Fibroblast of mammary gland (primary cell): ENCODE results near the gene MBD3.

Source experiments
- DNase-seq: peaks from one replicate; pipeline ENCODE4 v3.0.0-alpha.2; 2010; ENCODE audit warnings: low read depth
- H3K4me3 ChIP-seq: 2 replicates; pipeline ENCODE4 v1.5.1; 2011; ENCODE audit warnings: low read depth, mild to moderate bottlenecking, low read length, moderate library complexity; ENCODE audit not compliant: control insufficient read depth
- TF ChIP-seq, protein P1 (sequence below): conservative IDR thresholded peaks from 2 replicates; pipeline ENCODE4 v1.5.1; 2011; ENCODE audit warnings: low read depth, low read length, inconsistent platforms; ENCODE audit not compliant: control insufficient read depth, insufficient read depth

The MBD3 gene

DNA sequence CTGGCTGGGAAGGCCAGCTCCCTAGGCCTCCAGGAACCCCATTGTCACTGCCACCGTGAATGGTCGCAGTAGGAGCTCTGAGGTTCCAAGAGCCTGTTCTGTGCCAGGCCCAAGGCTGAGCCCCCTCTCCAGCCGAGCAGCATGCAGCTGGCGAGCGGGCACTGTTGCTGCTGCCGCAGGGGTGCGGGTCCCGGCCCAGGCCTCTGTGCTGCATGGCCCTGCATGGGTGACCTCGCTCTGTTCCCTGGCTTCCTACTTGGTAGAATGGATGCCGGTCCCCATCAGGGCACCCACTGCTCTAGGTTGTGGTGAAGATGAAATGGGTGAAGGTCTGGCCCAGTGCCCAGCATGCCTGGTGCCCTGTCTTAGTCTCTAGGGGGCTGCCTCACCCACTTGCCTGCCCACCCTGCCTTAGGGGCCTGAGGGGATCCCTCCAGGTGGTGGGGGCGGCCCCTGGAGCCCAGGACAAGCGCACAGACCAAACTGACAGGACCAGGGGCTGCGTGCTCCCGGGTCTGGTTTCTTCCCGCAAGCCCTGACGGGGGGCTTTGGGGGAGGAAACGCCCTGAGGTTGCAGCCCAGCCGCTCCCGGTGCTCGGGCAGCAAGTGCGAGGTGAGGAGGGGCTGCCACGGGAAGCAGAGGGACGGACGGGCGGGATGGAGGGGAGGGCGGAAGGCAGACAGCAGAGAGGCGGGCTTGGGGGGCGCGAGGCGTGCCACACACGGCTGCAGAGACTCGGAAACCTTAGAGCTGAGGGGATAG lies 21.3 kb upstream of the MBD3 start:
- no peak for DNase-seq
- no peak overlapping the region for H3K4me3 ChIP-seq
- TF ChIP-seq, protein P1, sequence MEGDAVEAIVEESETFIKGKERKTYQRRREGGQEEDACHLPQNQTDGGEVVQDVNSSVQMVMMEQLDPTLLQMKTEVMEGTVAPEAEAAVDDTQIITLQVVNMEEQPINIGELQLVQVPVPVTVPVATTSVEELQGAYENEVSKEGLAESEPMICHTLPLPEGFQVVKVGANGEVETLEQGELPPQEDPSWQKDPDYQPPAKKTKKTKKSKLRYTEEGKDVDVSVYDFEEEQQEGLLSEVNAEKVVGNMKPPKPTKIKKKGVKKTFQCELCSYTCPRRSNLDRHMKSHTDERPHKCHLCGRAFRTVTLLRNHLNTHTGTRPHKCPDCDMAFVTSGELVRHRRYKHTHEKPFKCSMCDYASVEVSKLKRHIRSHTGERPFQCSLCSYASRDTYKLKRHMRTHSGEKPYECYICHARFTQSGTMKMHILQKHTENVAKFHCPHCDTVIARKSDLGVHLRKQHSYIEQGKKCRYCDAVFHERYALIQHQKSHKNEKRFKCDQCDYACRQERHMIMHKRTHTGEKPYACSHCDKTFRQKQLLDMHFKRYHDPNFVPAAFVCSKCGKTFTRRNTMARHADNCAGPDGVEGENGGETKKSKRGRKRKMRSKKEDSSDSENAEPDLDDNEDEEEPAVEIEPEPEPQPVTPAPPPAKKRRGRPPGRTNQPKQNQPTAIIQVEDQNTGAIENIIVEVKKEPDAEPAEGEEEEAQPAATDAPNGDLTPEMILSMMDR, result no peak

DNA sequence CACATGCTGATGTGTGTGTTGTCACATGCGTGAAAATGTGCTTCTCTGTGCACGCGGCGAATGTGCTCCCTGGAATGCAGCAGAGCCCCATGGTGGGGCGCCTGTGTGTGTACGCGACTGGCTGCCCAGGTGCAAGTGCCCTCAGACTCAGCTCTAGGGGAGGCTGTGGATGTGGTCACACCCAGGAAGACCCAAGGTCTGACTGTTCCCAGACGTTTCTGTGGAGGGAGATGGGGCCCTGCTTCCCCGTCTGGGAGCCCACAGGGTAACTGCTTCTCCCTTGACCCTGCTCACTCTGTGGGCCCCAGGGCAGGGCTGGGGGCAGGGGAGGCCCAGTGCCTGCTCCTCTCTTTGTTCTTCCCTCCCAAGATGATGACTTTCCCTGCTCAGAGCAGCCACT lies 20.5 kb upstream of the MBD3 start:
- TF ChIP-seq, protein P1, result no peak
- no peak for DNase-seq
- H3K4me3 ChIP-seq, result no peak overlapping the region

DNA sequence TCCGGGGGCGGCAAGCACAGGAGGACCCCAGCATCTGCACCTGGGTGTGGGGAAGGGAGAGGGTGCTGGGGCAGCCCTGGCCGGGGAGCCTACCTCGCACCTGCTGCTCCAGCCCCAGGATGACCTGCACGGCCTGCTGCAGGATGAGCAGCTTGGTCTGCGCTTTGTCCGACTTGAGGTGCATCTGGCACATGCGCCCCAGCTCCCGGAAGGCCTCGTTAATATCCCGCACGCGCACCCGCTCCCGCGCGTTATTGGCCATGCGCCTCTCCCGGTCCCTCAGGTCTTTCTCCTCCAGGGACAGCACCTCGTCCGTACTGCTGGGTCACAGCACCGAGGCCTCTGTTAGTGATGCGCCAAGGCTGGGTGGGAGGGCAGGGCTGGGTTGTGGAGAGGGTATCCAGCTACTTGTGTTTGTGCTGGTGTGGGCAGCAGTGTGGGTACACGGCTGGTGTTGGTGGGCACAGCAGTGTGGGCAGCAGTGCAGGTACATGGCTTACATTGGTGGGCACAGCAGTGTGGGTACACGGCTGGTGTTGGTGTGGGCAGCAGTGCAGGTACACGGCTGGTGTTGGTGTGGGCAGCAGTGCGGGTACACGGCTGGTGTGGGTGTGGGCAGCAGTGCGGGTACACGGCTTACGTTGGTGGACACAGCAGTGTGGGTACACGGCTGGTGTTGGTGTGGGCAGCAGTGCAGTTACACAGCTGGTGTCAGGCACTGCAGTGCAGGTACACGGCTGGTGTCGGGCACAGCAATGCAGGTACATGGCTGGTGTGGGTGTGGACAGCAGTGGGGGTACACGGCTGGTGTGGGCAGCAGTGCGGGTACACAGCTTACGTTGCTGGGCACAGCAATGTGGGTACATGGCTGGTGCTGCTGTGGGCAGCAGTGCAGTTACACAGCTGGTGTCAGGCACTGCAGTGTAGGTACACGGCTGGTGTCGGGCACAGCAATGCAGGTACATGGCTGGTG lies 19.7 kb upstream of the MBD3 start:
- H3K4me3 ChIP-seq, result no peak overlapping the region
- TF ChIP-seq, protein P1, result no peak
- DNase-seq, result no peak

DNA sequence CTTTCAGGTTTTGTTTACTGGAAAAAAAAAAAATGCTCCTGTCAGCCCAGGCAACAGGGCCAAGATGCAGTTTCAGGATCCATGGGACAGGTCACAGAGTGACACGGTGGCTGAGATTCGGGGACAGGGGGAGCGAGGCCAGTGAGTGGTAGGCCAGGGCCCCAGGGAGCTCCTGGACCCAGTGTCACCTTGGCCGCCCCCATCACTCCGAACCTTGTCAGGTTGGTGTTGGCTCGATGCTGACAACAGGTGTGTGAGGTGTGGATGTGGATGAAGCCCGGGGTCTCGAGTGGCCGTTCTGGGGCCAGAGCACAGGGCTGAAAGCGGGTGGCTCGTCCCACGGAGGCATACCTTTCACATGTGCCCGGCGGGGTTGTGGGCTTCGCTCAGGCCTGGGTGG lies 18.7 kb upstream of the MBD3 start:
- H3K4me3 ChIP-seq, result no peak overlapping the region
- DNase-seq, result no peak
- TF ChIP-seq, protein P1, result no peak

DNA sequence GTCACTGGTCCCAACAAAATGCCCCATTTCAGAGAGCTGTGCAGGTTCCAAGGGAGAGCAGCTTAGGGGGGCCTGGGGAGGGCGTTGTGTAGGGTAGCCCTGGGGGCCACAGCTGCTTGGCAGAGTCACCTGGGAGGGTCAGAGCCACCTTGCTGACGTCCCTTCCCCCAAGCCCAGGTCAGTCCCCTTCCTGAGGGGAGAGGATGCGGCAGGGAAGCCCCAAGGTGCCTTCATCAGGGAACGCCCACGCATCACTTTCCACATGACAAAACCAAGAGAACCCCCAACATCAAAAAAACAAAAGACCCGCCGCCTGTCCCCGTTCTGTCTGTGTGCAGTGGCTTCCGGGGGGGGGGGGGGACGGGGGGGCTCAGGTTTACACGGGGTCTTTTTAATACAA lies 17.9 kb upstream of the MBD3 start:
- DNase-seq, result no peak
- no peak overlapping the region for H3K4me3 ChIP-seq
- TF ChIP-seq, protein P1, result no peak

DNA sequence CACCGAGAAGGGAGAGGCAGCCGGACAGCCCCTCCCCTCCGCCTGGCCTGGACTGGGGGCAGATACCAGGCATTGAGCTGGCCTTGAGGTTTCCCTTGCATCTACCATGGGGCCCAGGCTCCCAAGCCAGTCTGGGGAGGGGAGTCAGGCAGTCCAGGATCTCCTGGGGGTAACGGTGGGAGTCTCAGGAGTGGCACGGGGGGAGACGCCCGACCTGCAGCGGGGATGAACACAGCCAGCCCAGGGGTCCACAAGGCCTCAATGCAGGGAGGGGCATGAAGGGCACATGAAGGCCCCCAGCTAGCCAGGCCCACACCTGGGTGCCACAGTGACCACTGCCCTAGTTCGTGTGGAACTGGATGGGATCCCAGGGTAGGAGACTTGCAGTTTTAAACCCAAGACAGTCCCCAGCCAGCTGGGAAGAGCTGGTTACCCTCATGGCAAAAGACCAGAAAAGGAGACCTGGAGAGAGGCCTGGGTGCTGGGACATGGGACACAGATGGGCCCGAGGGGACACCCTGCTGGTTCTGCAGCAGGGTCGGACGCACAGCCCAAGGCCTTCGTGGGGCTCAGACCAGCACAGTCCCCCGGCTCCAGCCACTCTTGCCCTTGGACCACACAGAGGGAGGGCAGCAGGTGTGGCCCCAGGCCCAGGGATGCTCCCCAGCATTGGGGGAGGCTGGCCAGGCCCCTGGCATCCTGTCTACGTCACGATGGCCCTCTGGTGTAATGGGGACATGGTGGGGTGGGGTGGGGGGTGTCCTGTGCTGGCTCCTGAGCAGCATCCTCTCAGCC lies 17.2 kb upstream of the MBD3 start:
- DNase-seq, result no peak
- no peak overlapping the region for H3K4me3 ChIP-seq
- TF ChIP-seq, protein P1, result no peak
